Activated naive CD4-positive, alpha-beta T cell treated with Interleukin-2 at 50 U/mL for 16 hours (primary cell): Measurements from ENCODE around the gene MPHOSPH10.
"Not testable (repeated sequence)": the region's sequence is repeated elsewhere in the genome, so short reads cannot be mapped to it uniquely, and the experiment has no call there.

Experiments used
- DNase-seq: peaks from one replicate; pipeline ENCODE4 v3.0.0-alpha.2; 2020

Gene MPHOSPH10

DNA sequence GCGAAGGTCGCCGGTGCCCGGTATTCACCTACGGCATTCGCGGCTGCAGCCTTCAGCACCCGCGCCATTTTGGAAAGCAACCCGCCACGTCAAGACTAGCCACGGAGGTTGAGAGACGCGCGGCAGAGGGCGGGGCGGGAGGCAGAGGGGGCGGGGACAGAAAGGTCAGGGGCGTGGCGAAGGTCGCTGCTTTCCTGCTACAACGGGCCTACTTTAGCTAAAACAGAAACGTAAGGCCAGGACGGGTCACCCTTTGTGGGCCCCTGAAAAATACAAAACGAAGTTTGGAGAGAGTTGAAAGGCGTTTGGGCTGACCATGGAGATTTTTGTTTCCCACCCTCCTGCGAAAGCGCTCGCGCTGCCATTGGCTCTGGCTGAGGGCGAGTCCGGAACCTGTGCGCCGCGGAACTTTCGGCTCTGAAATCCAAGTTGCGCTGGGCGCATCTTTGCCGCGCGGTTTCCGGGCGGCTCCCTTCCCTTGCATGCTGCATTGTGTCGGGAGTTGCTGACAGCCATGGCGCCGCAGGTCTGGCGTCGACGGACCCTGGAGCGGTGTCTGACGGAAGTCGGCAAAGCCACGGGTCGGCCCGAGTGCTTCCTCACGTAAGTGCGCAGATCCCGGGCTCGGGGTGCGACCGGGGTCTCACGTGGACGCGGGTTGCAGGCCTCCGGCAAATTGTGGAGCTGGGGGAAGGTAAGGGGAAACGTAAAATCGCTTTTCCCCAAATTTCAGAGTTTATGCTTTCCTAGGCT lies at the start of gene MPHOSPH10, which contains the start of gene MCEE:
Gene MPHOSPH10, plus strand, starts transcription at position 483 of the 753 bp plus-strand sequence. Its CDS starts 32 bp downstream, at position 515.
Gene MCEE, minus strand, starts transcription at position 78 of the 753 bp plus-strand sequence. Its CDS starts 10 bp downstream, at position 68.
- DNase-seq, result peak; percentile 93

DNA sequence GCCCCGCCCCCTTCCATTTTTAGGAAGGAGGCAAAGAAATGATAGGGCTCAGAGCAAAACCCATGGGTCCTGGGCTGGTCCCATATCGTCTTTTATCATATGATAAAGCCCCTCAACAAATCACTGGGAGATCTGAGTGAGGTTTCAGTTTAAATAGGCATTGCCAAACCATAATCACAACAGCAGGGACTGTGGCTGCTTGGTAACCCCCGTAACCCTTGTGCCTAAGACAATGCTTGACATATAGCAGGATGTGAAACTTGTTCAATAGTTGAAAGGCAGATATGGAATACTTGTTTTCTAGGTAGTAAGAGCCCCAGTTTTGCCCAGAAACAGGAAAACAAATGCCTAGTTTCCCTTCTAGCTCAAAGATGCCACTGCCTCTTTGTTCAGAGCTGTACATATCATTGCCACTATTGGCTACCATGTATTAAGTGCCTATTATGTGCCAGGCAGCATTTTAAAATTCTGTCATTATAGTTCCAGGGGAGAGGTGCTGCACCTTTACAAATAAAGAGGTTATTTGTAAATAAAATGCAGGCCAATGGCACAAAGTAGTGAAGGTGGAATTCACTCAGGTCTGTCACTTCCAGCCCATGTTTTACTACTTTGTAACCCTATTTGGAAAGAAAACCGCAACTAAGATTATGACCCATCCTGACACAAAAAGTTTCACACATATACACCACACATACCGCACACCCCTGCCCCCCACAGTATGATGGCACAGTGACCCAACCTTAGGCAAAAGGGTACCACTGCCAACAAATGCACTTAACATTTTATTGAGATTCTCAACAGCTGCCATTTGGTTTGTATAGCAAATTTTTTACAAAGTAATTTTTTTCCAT lies 47.8 kb upstream of the MPHOSPH10 start:
- DNase-seq, result peak; percentile 76

DNA sequence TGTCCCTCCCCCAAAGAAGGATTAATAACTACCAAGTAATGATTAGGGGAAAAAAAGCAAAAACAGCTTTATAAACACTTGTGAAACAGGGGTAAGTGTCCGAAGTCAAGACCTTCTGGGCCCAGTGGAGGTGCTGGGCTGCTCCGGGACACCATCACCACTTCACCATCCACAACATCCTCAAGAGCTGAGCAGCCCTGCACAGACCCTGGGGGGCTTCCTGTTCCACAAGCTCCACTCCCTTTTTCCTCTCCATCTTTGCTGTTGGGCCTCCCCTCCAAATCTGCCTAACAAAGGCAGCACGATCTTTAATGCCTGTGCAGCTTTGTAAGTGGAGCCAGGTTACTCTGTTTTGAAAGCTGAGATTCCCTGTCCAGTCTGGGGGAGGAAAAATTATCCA lies 47.1 kb upstream of the MPHOSPH10 start:
- DNase-seq, result not testable (repeated sequence)

DNA sequence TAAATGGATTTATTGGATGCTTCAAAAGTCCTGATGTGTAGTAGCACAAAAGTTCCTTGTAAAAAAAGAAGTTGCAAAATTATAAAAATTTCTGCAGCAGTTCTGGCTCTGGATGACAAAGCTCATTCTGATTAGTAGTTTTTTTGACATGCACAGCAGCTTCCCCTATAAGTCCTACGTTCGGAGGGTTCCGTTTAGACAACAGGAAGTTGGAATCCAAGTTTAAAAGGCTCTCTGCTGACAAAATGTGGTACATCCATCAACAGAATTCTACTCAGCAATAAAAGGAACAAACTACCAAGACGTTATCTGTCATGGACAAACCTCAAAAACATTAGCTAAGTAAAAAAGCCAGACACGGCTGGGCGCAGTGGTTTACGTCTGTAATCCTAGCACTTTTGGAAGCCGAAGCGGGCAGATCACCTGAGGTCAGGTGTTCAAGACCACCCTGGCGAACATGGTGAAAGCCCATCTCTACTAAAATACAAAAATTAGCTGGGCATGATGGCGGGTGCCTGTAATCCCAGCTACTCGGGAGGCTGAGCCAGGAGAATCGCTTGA lies 46.6 kb upstream of the MPHOSPH10 start:
- not testable (repeated sequence) for DNase-seq

DNA sequence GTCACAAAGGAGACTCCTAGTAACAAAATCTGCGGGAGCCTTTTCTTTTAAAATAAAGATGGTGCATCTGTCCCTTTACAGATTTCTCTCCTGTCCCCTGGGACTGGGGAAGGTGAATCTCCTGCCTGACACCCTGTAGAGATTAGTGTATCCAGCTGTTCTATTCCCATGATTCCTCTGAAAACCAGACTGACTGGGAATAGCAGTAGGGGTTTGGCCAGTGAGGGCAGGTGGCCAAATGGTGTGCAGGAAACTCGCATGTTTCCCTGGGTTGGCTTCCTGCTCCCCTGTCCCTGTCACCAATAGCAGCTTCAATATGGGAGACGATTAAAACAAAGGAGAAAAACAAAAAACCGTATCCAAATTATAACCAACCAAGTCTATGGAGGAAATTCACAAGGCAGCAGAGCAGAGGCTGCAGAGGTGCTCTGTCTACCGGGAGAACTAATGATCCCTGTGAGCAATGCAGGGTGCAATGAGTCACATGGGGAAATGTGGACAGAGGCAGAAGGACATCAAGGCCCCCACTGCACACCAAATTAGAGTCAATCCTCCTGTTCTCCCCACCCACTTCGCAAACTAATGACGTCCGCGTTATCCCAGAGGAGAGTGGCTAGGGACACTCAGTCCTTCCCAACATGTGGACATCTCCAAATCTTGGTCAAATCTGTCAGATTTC lies 45.0 kb upstream of the MPHOSPH10 start:
- DNase-seq, result not testable (repeated sequence)

DNA sequence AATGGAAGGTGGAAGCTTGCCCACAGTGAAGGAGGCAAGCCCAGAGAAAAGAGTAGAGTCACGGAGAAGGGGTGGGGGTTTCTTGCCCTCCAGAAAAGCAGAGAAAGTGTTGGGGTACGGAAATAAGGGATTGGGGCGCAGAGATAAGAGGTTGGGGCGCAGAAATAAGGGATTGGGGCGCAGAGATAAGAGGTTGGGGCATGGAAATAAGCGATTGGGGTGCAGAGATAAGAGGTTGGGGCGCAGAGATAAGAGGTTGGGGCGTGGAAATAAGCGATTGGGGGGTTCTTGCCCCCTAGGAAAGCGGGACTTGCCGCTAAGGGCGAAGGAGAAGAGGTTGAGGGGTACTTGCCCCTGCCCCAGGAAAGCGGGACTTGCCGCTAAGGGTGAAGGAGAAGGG lies 41.0 kb upstream of the MPHOSPH10 start:
- not testable (repeated sequence) for DNase-seq

DNA sequence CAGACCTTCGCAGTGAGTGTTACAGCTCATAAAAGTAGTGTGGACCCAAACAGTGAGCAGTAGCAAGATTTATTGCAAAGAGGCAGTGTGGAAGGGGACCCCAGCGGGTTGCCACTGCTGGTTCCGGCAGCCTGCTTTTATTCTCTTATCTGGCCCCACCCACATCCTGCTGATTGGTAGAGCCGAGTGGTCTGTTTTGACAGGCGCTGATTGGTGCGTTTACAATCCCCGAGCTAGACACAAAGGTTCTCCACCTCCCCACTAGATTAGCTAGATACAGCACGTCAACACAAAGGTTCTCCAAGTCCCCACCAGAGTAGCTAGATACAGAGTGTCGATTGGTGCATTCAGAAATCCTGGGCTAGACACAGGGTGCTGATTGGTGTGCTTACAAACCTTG lies 38.6 kb upstream of the MPHOSPH10 start:
- DNase-seq, result not testable (repeated sequence)

DNA sequence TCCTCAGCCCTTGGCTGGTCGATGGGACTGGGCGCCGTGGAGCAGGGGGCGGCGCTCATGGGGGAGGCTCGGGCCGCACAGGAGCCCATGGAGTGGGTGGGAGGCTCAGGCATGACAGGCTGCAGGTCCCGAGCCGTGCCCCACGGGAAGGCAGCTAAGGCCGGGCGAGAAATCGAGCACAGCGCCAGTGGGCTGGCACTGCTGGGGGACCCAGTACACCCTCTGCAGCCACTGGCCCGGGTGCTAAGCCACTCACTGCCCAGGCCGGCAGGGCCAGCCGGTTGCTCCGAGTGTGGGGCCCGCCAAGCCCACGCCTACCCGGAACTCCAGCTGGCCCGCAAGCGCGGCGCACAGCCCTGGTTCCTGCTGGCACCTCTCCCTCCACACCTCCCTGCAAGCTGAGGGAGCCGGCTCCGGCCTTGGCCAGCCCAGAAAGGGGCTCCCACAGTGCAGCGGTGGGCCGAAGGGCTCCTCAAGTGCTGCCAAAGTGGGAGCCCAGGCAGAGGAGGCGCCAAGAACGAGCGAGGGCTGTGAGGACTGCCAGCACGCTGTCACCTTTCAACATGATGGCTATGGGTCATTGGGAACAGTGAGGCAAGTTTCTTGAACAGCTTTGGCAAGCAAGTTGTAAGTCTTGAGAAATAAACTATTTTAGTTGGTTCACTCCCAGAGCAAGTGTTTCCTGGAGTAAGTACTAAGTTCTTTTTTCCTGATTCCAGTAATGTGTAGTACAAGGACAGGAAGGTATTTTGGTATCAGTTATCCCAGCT lies 37.8 kb upstream of the MPHOSPH10 start:
- not testable (repeated sequence) for DNase-seq

GRCh38 chr2:71100195-71100964 lies 30.1 kb upstream of the MPHOSPH10 start:
- peak; percentile 51 for DNase-seq

GRCh38 chr2:71101656-71102055 lies 28.8 kb upstream of the MPHOSPH10 start:
- no peak for DNase-seq

DNA sequence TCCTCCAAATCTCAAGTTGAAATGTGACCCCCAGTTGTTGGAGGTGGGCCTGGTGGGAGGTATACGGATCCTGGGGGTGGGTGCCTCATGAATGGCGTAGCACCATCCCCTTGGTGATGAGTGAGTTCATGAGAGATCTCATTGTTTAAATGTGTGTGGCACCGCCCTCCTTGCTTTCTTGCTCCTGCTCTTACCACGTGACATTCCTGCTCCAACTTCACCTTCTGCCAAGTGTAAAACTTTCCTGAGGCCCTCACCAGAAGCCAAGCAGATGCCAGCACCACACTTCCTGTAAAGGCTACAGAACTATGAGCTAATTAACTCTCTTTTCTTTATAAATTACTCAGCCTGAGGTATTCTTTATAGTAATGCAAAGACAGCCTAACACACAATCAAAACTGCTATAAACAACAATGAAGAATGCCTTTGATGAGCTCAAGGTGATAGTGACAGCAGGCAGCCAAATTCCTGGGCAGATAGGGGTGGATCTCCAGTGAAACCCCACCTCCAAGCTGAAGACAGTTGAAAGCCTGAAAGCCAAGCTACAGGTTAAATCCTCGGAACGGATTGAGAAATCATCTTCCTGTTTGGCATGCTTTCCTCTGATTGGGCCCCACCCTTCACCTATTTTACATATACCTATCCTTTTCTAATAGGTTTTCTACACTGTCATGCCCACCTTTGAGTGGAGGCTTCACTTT lies 27.3 kb upstream of the MPHOSPH10 start:
- DNase-seq, result no peak

- no peak for DNase-seq
Observed at GRCh38 chr2:71103809-71104208, 26.6 kb upstream of the MPHOSPH10 start.

GRCh38 chr2:71106463-71106862 lies 24.0 kb upstream of the MPHOSPH10 start:
- DNase-seq, result not testable (repeated sequence)

- no peak for DNase-seq
Observed at GRCh38 chr2:71108091-71108490, 22.3 kb upstream of the MPHOSPH10 start.

GRCh38 chr2:71113843-71114242 lies 16.6 kb upstream of the MPHOSPH10 start:
- DNase-seq, result no peak

DNA sequence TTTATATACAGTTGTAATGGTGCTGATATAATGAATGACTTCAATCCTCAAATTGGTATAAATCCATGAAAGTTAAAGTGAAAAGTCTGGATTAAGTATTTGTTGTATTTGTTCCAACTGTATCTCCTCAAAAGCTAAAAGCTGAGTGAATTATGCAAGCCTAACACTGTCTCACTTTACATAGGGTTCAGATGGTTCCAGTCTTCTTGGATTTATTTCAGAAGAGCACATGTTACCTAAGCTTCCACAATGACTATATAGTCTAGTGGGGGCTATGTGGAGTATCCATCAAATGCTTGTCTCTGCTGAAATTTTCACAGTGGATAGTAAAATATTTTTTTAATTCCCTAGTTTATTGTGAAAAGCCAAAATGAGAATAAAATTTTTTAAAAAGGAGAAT lies 13.4 kb upstream of the MPHOSPH10 start:
- no peak for DNase-seq

- DNase-seq, result no peak
Observed at GRCh38 chr2:71120195-71120594, 10.2 kb upstream of the MPHOSPH10 start.

- no peak for DNase-seq
Observed at GRCh38 chr2:71121479-71121878, 9.0 kb upstream of the MPHOSPH10 start.

- no peak for DNase-seq
Observed at GRCh38 chr2:71122387-71123298, 7.8 kb upstream of the MPHOSPH10 start.
